Mononuclear cell (primary cell): ENCODE results near the gene DSCAML1. TPM values are rescaled to one million over a fixed set of nuclear protein-coding genes. Genes with fewer than 3 reads are reported as not detected.

Experiments used
- H3K27me3 ChIP-seq: 2 replicates; pipeline ENCODE4 v1.6.0; 2011; ENCODE audit warnings: low read length, control low read depth; ENCODE audit not compliant: insufficient read depth
- H3K4me1 ChIP-seq: 2 replicates; pipeline ENCODE4 v1.5.1; 2011; ENCODE audit warnings: mild to moderate bottlenecking, low read length, control low read depth; ENCODE audit not compliant: insufficient read depth
- H3K4me3 ChIP-seq: 2 replicates; pipeline ENCODE4 v1.5.1; 2011; ENCODE audit warnings: mild to moderate bottlenecking, low read length, moderate library complexity
- H3K9me3 ChIP-seq: 2 replicates; pipeline ENCODE4 v1.5.1; 2011; ENCODE audit warnings: low read depth, mild to moderate bottlenecking, control low read depth, low read length
- total RNA-seq: library from RNA; depleted of rRNA; stranded (reverse); fragments of >200 nt; gene quantifications from one replicate; pipeline ENCODE4 v1.2.3, GENCODE V29; 2012

Gene DSCAML1
- total RNA-seq, 1 donor, result 0.84 TPM

DNA sequence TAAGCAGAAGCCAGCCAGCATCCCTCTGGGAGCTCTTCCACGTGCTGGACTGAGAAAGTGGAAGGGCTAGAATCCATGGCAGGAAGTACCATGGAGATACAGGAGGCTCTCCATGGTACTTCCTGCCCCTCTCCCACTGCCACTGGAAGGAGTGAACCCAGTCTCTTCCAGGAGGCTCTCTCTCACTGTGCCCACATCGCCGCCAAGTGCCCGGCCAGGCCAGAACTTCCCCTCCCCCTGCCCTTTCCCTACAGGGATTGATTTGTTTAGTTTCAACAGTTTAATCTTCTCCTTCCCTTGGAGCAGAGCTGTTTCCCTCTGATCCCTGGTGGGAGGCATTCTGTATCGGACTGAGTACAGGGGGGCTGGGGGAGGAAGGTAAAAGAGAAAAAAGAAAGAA is 133.6 kb downstream of the DSCAML1 start:
- no peak overlapping the region for H3K4me3 ChIP-seq
- H3K9me3 ChIP-seq, result no peaks in the 10 kb centered on the region
- H3K4me1 ChIP-seq, result no peaks in the 10 kb centered on the region
- H3K27me3 ChIP-seq, result no peaks in the 10 kb centered on the region

DNA sequence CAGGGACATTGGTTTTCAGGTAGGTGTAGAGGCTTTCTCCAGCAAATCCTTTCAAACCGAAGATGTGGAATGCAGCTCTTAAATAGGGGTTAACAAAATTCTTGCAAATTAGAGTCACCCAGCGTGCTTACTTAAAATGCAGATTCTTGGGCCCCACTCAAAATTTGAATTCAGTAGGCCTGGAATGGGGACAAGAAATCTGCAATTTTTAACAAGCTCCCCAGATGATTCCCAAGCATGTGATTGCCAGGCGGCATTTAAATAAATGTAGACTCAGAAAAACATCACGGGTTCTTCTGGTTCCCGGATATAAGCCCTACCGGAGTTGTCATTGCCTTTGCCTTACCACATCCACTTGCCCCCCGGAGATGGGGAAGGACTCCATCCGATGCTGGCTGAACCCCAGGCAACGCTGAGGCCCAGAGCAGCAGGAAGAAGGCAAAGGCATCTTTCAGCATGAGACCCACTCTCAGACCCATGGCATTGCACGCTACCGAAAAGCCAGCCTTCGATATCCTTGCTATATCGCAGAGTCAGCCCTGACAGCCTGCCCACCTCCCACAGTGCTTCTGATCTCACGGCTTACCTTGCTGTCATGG is 134.2 kb downstream of the DSCAML1 start:
- Histone ChIP-seq H3K4me3 (no peak overlapping the region), H3K4me1 (no peaks in the 10 kb centered on the region), H3K27me3 (no peaks in the 10 kb centered on the region), H3K9me3 (no peaks in the 10 kb centered on the region)

DNA sequence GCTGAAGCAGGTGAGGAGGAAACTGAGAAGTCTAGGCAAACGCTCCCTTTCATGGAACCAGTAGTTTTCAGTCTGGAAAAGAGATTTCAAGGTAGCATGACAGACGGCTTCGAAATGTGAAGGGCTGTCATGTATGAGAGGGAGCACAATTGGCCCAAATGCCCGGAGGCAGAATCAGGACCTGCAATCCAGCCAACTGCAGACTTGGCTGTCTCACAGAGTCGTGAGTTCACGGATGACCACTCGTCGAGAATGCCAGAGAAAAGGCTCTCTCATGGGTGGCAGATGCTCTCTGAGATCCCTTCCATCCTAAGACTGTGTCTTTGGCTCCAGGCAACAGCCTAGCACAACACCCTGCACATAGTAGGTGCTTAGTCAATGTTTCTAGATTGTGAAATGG is 134.8 kb downstream of the DSCAML1 start:
- no peaks in the 10 kb centered on the region for H3K9me3 ChIP-seq
- H3K27me3 ChIP-seq, result no peaks in the 10 kb centered on the region
- no peak overlapping the region for H3K4me3 ChIP-seq
- H3K4me1 ChIP-seq, result no peaks in the 10 kb centered on the region

DNA sequence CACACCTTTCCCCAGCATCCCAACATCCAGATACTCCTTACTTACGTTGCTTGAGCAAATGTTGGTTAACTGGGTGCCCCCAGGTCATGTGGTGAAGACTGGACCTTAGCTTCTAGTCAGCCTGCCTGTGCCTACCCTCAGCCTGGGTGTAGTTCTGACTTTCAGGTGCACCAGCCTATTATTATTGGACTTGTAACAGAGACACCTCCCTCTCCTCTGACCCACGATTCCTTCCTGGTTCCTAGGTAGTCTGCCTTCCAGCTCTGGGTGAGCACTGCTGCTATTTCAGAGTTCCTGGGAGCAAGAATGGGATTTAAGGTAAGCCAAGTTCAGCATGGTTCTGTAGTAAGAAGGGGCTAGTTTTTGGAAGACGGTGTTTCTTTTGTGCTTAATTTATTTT is 138.2 kb downstream of the DSCAML1 start:
- Histone ChIP-seq H3K9me3 (no peaks in the 10 kb centered on the region), H3K4me1 (no peaks in the 10 kb centered on the region), H3K4me3 (no peak overlapping the region), H3K27me3 (no peaks in the 10 kb centered on the region)

DNA sequence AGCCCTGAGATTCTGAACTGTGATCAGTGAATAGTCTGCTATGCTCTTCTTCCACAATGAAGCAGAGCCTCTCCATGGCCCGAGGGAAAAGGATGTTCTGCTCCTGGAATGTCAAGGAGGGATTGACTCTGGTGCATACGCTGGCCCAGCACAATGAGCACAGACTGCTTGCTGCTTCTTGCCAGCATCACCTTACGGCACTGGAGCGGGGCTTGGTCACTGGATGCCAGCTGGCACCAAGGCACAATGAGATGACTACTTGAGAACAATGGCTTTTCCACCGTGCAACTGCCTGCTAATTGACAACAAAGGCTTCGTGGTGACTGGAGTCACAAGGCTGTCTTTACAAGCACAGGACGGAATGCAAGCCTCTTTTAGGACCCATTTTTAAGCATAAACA is 139.2 kb downstream of the DSCAML1 start:
- Histone ChIP-seq H3K4me1 (no peaks in the 10 kb centered on the region), H3K9me3 (no peaks in the 10 kb centered on the region), H3K4me3 (no peak overlapping the region), H3K27me3 (no peaks in the 10 kb centered on the region)

DNA sequence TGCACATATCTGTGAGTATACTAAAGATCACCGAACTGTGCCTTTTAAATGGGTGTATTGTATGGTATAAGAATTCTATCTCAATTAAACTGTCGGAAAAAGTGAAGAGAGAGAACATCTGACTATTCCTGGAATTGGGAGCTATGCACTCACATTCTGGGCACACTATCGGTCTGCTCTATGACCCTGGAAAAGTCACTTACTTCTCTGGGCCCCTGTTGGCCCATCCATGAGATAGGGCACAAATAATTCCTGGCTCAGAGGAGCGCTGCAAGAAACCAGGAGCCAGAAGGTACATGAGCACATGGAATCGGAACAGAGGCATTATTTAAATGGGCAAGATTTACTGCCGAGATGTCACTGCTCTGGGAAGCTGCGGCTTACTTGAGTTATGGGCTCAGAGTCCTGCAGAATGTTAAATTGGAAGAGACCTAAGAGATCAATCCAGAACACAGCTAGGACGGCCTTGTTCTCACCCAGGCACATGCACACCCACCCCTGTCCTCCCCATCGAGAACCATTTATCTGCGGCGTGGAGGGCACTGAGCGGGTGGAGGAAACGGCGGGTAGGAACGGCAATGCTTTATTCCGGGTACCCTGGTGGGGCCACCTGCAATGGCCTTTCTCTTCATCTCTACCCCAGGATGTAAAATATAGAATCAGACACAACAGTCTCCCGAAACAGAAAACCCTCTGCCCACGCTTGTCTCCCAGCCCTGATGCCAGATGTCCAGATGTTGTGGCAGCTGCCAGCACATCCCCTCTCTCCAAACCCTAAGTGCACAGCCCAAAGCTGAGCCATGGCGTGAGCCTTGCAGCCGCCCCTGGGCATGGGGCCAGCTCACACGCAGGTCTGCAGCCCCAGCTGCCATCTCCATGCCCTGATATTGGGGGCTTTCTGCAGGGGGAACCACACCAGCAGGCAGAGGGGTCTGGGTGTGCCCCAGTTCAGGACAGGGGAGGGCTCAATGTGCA is 142.4 kb downstream of the DSCAML1 start:
- no peak overlapping the region for H3K4me3 ChIP-seq
- H3K27me3 ChIP-seq, result no peaks in the 10 kb centered on the region
- no peaks in the 10 kb centered on the region for H3K9me3 ChIP-seq
- H3K4me1 ChIP-seq, result no peaks in the 10 kb centered on the region

DNA sequence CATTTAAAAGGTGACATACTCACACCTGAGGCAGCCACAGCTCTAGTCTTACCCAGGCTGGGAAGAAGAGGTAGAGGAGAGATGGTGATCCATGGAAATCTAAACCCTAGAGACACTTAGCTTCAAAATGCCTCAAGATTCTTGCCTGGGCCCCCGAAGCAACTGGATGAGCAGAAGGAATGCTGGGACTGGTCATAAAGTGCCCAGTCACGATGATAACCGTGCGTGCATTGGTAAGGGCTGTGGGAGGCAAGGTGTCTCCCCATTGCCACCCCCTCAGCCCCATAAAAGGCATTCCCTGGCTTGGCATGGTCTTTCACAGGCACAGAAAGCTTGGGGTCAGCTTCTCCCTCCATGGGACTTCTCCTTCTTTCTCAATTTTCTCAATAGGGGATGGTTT is 144.5 kb downstream of the DSCAML1 start:
- Histone ChIP-seq H3K4me3 (no peak overlapping the region), H3K9me3 (no peaks in the 10 kb centered on the region), H3K27me3 (no peaks in the 10 kb centered on the region), H3K4me1 (no peaks in the 10 kb centered on the region)

DNA sequence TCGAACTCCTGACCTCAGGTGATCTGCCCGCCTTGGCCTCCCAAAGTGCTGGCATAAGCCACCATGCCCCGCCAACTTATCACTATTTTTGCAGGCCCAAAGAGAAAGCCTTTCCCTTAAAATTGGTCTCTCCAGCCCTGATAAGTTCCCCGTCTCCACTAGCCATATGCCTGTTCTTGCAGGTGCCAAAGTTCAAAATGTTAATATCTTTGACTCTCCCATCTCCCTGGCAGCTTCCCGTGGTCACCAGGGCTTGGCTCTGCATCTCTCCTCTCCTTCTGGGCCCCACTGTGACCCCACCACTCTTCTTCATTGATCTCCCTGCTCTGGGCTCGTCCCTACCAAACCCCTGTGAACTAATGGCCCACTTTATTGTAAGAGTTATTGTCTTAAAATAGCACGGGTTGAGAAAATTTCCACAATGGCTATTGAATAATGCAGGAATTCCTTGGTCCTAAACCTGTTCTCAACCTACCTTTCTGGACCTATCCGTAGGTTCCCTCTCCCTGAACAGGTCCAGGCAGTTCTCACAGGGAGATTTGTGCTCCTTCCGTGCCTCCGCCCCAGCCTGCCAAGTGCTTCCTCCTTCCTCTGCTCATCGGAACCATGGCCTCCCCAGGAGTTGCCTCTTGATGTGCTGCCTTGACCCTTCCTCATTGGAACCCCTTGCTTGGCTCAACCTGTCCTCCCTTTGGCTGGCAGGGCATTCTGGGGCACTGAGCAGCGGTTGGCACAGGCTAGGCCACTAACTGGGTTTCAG is 147.5 kb downstream of the DSCAML1 start:
- H3K4me3 ChIP-seq, result no peak overlapping the region
- no peaks in the 10 kb centered on the region for H3K27me3 ChIP-seq
- H3K4me1 ChIP-seq, result no peaks in the 10 kb centered on the region
- H3K9me3 ChIP-seq, result no peaks in the 10 kb centered on the region

DNA sequence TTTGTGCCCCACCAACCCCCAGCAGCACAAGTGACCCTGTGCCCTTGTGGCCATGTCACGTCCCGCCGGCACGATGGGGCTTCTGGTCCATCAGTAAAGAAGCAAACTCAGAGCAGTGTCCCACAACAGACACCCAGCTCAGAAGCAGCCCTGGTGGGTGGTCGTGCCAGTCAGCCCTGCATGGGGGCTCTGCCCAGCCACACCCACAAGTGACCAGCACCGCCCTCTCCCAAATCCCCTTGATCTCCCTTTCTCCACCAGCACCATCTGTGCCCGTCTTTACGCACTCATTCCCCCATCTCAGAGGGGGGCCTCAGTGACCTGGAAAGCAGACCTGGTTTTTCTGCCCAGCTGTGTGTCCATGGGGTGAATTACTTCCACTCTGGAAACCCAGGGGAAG is 149.1 kb downstream of the DSCAML1 start:
- no peak overlapping the region for H3K4me3 ChIP-seq
- H3K4me1 ChIP-seq, result no peaks in the 10 kb centered on the region
- no peaks in the 10 kb centered on the region for H3K9me3 ChIP-seq
- H3K27me3 ChIP-seq, result no peaks in the 10 kb centered on the region

DNA sequence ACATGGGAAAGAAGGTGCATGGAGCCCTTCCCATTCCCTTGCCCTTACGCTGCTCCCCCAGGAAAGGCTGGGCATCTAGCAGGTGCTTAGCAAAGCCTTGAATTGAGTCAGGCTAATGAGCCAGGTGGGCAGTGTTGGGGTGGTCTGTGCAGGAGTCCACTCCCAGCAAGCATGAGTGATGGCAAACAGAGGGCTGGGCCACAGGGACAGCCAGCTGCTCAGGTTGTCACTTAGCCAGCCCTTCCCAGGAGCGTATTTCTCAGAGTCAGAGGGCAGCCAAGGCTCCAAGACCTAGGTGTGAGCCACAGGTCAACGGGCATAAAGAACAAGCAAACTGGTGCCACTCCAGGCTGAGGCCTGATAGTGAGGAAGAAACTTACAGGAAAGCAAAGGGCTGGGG is 149.8 kb downstream of the DSCAML1 start:
- H3K4me3 ChIP-seq, result no peak overlapping the region
- H3K9me3 ChIP-seq, result no peaks in the 10 kb centered on the region
- H3K27me3 ChIP-seq, result no peaks in the 10 kb centered on the region
- H3K4me1 ChIP-seq, result no peaks in the 10 kb centered on the region

DNA sequence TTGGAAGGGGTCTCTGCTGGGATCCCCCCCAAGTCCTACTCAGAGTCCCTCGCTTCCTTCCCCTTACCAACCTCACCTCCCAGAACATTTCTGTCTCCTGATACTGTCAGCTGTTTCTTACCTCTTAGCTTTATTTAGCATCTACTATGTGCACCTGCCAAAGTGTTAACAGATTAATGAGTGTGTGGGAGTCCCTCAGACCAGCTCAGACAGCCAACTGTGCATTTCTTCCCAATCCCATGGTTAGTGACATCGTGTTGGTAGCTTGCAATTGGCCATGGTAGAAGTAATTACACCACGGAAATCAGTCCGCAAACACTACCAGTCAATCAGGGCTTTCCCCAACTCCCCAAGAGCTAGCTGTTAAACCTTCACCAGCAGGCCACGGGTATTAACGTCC is 150.6 kb downstream of the DSCAML1 start:
- no peak overlapping the region for H3K4me3 ChIP-seq
- no peaks in the 10 kb centered on the region for H3K9me3 ChIP-seq
- no peaks in the 10 kb centered on the region for H3K27me3 ChIP-seq
- no peaks in the 10 kb centered on the region for H3K4me1 ChIP-seq

DNA sequence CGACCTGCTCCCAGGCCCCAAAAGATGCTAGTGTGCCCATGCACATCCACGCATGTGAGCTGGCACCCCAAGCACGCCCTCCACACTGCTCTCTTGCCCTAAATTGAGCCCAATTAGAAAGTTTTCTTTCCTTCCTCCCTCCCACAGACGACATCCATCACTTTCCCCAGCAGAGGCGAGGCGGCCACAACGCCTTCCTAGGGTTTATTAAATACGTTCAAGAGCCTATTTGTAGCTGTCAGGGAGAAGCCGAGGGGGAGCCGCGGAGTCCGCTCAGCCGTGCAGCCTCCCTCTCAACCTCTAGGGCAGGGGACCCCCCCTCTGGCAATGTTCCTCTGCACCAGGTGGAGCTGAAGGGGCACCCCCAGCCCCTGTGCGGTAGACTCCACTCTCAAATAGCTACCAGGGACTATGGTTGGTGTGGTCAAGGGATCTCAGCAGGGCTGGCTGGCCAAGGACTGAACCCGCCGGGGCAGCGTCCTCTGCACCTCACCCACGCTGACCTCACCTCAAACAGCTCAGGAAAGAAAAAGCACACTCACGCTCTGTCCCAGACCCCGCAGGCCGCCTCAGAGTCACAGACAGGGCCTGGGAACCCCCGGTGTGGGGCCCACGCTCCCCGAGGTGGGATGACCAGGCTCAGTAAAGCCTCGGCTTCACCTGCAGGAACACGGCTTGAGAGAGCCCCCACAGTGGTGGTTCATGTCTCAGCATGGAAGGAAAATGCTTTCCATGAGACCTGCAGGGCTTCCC is 152.4 kb downstream of the DSCAML1 start:
- H3K27me3 ChIP-seq, result no peaks in the 10 kb centered on the region
- no peaks in the 10 kb centered on the region for H3K4me1 ChIP-seq
- no peaks in the 10 kb centered on the region for H3K9me3 ChIP-seq
- H3K4me3 ChIP-seq, result no peak overlapping the region

DNA sequence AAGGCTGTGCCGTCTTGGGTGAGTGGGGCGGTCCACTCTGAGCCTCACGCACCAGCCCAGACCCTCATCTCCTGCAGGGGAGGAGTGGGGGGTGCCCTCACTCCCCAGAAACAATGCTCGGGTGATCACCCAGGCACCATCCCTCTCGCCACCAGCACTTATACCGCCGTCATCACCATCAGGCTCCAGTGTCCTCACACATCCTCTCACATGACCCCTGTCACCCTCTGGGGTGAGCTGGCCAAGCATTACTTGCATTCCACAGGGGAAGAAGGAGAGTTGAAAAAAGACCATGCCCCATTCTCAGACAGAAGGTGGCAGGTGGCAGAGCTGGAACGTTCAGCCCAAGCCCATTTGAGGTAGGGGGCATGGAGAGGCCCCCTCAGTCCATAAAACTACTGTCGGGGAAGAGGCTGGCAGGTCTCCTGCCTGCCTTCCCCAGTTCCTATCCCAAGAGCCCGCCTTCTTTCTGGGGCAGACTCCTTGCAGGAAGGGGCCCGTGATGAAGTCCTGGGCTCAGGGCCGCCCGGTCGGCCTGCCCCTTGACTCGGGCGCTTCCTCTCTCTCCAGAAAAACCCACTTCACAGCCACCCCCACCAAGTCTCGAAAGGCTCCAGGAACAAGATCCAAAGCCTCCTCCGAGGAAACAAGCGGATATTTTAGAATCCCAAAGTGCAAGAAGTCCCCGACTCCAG is 153.3 kb downstream of the DSCAML1 start:
- no peaks in the 10 kb centered on the region for H3K4me1 ChIP-seq

DNA sequence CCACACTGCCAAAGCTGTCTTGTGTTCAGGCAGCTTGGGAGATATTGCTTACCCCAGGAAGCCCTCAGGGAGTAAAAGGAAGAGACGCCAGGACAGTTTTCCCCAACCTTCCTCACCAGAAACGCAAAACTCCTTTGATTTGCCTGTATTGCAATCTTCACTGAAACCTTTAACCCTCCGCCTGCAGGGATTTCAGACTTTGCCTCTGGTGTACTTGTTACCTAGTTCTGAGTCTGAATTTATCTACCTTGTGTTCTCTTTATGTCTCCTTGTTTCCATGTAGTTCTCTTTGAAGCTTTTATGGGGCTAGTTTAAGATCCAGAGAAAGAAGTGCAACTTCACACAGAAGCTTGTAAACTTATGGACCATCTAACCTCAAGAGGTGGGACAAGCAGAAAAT is 154.2 kb downstream of the DSCAML1 start:
- no peaks in the 10 kb centered on the region for H3K27me3 ChIP-seq
- no peaks in the 10 kb centered on the region for H3K9me3 ChIP-seq
- H3K4me3 ChIP-seq, result no peak overlapping the region
- no peaks in the 10 kb centered on the region for H3K4me1 ChIP-seq

More for the DNA sequence above, 153.3 kb downstream of the DSCAML1 start:
- Histone ChIP-seq H3K9me3 (no peaks in the 10 kb centered on the region), H3K4me3 (no peak overlapping the region), H3K27me3 (no peaks in the 10 kb centered on the region)
